Activated CD4-positive, alpha-beta memory T cell treated with anti-CD3 and anti-CD28 coated beads, Interleukin-2, amount 10 ng/mL, durations not matched to agents 7 days and 5 days (primary cell): ENCODE results near the gene YJEFN3. TPM values are rescaled to one million over a fixed set of nuclear protein-coding genes. Genes with fewer than 3 reads are reported as not detected.
A peak's percentile ranks its signal among the peaks of the same experiment; 100 is the strongest.

Experiments used
- CTCF ChIA-PET: fragments of 350-600 bp; sonication (Branson Sonifier 250); formaldehyde crosslinking; loops from one replicate; lab custom pipeline; 2021; ENCODE audit warnings: antibody characterized with exemption, inconsistent platforms; lab: Charles Lee
- POLR2A ChIA-PET: fragments of 350-600 bp; sonication (Branson Sonifier 250); formaldehyde crosslinking; loops from one replicate; lab custom pipeline; 2021; ENCODE audit warnings: antibody characterized with exemption; lab: Charles Lee
- DNase-seq: peaks from one replicate; pipeline ENCODE4 v3.0.0-alpha.2; 2020
- H3K27ac Mint-ChIP-seq: one replicate; pipeline ENCODE4 v1.8.0; 2021; ENCODE audit warnings: mild to moderate bottlenecking, mixed read lengths
- H3K27me3 Mint-ChIP-seq: one replicate; pipeline ENCODE4 v1.8.0; 2021; ENCODE audit warnings: mixed read lengths
- H3K36me3 Mint-ChIP-seq: one replicate; pipeline ENCODE4 v1.8.0; 2021; ENCODE audit warnings: low read depth, mixed read lengths
- H3K4me1 Mint-ChIP-seq: one replicate; pipeline ENCODE4 v1.8.0; 2021; ENCODE audit warnings: mixed read lengths
- H3K4me3 Mint-ChIP-seq: one replicate; pipeline ENCODE4 v1.8.0; 2021; ENCODE audit warnings: mild to moderate bottlenecking, mixed read lengths
- H3K9me3 Mint-ChIP-seq: one replicate; pipeline ENCODE4 v1.8.0; 2021; ENCODE audit warnings: mixed read lengths
- total RNA-seq, 2 experiments: library from RNA; stranded (reverse); gene quantifications; one replicate each; pipeline ENCODE4 v1.2.3, GENCODE V29; 2021

The YJEFN3 gene
- total RNA-seq, 2 experiments from 2014 or later: 8.2 to 8.7 TPM

DNA sequence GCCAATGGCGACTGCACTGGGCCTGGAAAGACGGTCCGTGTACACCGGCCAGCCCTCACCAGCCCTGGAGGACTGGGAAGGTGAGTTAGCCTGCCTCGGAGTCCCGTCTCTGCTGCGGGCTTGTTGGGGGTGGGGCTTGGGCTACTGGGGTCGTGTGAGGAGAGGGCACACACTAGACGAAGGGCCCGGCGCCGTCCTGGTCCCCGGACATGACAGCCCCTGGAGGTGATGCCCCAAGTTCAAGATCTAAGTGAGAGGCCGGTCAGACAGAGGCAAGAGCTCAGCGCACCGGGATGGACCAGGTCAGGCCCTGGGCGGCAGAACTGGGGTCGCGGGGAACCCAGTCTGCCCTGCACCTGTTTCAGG, 11.0 kb downstream of the YJEFN3 start:
- H3K27ac Mint-ChIP-seq: no peak overlapping the region
- DNase-seq: no peak
- peaks cover 22% of the 10 kb centered on the region for H3K27me3 Mint-ChIP-seq
- no peaks in the 10 kb centered on the region for H3K9me3 Mint-ChIP-seq
- H3K36me3 Mint-ChIP-seq: no peaks in the 10 kb centered on the region
- POLR2A ChIA-PET: interaction anchor here (1.4 kb wide), 1 partner anchor 9 kb away, joined by 3 read pairs; no protein-coding TSS in a partner anchor
- H3K4me1 Mint-ChIP-seq: peaks cover 27% of the 10 kb centered on the region
- H3K4me3 Mint-ChIP-seq: no peak overlapping the region
- CTCF ChIA-PET: interaction anchor here (1.2 kb wide), 1 partner anchor 14 kb away, joined by 8 read pairs; no protein-coding TSS in a partner anchor

DNA sequence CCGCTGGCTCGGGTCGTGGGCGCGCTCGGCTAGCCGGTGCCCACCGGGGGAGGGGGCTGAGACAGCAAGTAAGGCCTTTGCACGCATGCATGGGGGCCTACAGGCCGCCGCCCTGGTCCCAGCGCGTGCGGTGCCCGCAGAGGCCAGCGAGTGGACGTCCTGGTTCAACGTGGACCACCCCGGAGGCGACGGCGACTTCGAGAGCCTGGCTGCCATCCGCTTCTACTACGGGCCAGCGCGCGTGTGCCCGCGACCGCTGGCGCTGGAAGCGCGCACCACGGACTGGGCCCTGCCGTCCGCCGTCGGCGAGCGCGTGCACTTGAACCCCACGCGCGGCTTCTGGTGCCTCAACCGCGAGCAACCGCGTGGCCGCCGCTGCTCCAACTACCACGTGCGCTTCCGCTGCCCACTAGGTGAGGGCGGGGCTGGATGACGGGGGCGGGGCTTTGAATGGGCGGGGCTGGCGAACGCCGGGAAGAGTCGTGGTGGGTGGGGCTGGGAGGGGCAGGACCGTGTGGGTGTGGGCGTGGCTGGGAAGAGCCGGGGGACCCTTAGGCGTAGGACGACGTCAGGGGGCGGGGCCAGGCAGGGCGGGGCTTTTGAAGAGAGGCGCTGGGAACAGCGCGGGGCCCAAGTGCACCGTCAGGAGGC, 11.5 kb downstream of the YJEFN3 start:
- Mint-ChIP-seq H3K4me1 (peaks cover 27% of the 10 kb centered on the region), H3K4me3 (peak overlapping the region; percentile 43), H3K27ac (no peak overlapping the region), H3K27me3 (peaks cover 22% of the 10 kb centered on the region), H3K36me3 (no peaks in the 10 kb centered on the region), H3K9me3 (no peaks in the 10 kb centered on the region)
- peak; percentile 73 for DNase-seq
- CTCF ChIA-PET: no interaction called here
- POLR2A ChIA-PET: interaction anchor here (1.3 kb wide), 1 partner anchor 281 kb away, joined by 3 read pairs; the partner anchor contains the start of gene ZNF506

DNA sequence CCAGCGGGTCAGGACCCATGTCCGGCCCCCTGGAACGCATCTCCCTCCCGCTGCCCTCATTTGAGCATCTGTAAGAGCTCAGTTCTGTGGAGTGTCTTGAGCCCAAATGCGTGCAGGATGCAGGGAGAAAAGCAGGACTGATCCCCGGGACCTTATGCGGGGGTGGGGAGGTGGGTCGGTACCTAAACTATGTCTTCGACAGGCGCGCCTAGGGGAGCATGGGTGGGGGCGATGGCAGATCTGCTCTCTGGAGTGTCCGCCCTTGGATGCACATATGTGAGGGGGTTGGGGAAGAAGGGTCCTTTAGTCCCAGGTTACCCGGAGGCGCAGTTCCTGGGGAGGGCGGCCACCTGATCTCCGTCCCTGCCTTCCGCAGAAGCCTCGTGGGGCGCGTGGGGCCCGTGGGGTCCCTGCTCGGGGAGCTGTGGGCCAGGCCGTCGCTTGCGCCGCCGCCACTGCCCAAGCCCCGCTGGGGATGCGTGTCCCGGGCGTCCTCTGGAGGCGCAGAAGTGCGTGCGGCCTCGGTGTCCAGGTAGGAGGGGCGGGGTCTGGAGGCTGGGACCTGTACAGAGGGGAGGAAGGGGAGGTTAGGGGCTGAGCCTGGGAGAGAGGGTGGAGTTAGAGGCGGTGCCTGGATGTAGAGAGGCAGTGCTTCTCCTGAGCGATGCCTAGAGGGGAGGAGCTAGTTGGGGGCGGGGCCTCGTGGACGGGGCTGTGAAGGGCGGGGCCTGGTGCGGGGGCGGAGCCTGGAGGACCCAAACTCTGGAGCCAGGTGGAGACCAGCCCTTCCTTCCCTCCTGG, 12.2 kb downstream of the YJEFN3 start:
- peaks cover 22% of the 10 kb centered on the region for H3K27me3 Mint-ChIP-seq
- ChIA-PET CTCF (interaction anchor here (1.0 kb wide), 2 partner anchors 8 to 103 kb away, joined by 3 to 5 read pairs; partner anchors contain the start of gene GMIP), POLR2A (interaction anchor here (1.3 kb wide), 1 partner anchor 280 kb away, joined by 3 read pairs; the partner anchor contains the start of gene ZNF506)
- peak overlapping the region; percentile 43 for H3K4me3 Mint-ChIP-seq
- DNase-seq: peak; percentile 78
- no peaks in the 10 kb centered on the region for H3K9me3 Mint-ChIP-seq
- H3K4me1 Mint-ChIP-seq: peaks cover 27% of the 10 kb centered on the region
- H3K27ac Mint-ChIP-seq: no peak overlapping the region
- no peaks in the 10 kb centered on the region for H3K36me3 Mint-ChIP-seq

DNA sequence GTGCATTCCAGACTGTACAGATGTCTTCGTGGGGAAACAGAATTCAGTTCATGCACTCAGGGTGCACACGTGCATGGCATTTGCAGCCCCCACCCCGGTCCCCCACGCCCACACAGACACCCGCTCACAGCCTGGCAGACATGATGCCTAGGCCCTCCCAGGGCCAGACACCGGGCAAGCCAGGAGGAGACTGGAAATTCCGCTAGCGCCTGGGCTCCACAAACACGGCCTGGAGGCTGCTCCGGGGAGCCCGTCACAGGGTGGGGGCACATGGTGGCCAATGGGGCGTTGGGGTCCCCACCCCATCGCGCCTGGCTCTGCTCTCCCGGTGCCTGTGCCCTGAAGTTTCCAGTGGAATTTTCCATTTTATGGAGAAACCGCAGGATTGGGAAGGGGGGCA, 12.9 kb downstream of the YJEFN3 start:
- Mint-ChIP-seq H3K4me3 (no peak overlapping the region), H3K4me1 (peaks cover 27% of the 10 kb centered on the region), H3K36me3 (no peaks in the 10 kb centered on the region), H3K9me3 (no peaks in the 10 kb centered on the region), H3K27ac (no peak overlapping the region), H3K27me3 (peaks cover 22% of the 10 kb centered on the region)
- CTCF ChIA-PET: interaction anchor here (1.0 kb wide), 2 partner anchors 9 to 102 kb away, joined by 3 to 5 read pairs; partner anchors contain the start of gene GMIP
- no peak for DNase-seq
- POLR2A ChIA-PET: interaction anchor here (1.3 kb wide), 1 partner anchor 280 kb away, joined by 3 read pairs; the partner anchor contains the start of gene ZNF506

DNA sequence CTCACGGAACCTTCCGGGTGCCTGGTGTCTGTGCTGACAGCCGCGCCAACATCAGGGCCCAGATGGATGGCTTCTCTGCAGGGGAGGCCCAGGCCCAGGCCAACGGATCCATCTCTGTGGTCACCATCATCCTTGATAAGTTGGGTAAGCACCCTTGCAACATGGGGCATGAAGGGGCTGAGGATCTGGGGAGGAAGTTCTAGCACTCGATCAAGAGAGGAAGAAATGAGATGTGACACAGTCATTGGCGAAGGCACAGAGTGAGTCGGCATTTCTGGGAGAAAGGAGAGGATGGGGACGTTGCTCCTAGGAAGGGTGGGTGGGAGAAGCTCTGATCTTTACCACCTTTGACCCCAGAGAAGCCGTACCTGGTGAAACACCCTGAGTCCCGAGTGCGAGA, 13.8 kb downstream of the YJEFN3 start:
- no peaks in the 10 kb centered on the region for H3K9me3 Mint-ChIP-seq
- POLR2A ChIA-PET: no interaction called here
- H3K4me1 Mint-ChIP-seq: peaks cover 25% of the 10 kb centered on the region
- no peak overlapping the region for H3K4me3 Mint-ChIP-seq
- peaks cover 18% of the 10 kb centered on the region for H3K27me3 Mint-ChIP-seq
- H3K27ac Mint-ChIP-seq: no peak overlapping the region
- no peaks in the 10 kb centered on the region for H3K36me3 Mint-ChIP-seq
- CTCF ChIA-PET: interaction anchor here (1.7 kb wide), 1 partner anchor 12 kb away, joined by 5 read pairs; no protein-coding TSS in a partner anchor
- DNase-seq: no peak

DNA sequence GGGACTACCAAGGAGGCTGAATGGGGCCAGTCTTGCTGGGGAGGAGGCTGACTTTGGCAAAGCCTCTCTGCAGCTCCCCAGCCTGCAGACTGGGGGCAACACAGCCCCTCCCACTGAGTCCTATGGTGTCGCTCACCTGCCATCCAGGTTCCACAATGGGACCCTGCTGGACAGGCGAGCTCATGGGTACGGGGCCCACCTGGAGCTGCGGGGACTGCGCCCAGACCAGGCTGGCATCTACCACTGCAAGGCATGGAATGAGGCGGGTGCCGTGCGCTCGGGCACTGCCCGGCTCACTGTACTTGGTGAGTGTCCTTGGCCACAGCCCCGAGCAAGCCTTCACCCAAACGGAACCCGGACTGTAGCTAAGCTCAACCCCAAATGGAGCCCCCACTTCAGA, 14.4 kb downstream of the YJEFN3 start:
- no peak overlapping the region for H3K27ac Mint-ChIP-seq
- H3K9me3 Mint-ChIP-seq: no peaks in the 10 kb centered on the region
- DNase-seq: no peak
- H3K36me3 Mint-ChIP-seq: no peaks in the 10 kb centered on the region
- no peak overlapping the region for H3K4me3 Mint-ChIP-seq
- peaks cover 20% of the 10 kb centered on the region for H3K4me1 Mint-ChIP-seq
- H3K27me3 Mint-ChIP-seq: peaks cover 14% of the 10 kb centered on the region
- CTCF ChIA-PET: interaction anchor here (1.7 kb wide), 1 partner anchor 11 kb away, joined by 5 read pairs; no protein-coding TSS in a partner anchor
- POLR2A ChIA-PET: no interaction called here

DNA sequence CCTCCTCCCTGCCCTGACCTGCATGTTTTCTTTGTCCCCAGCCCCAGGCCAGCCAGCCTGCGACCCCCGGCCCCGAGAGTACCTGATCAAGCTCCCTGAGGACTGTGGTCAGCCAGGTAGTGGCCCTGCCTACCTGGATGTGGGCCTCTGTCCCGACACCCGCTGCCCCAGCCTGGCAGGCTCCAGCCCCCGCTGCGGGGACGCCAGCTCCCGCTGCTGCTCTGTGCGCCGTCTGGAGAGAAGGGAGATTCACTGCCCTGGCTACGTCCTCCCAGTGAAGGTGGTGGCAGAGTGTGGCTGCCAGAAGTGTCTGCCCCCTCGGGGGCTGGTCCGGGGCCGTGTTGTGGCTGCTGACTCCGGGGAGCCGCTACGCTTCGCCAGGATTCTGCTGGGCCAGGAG, 14.9 kb downstream of the YJEFN3 start:
- peaks cover 17% of the 10 kb centered on the region for H3K4me1 Mint-ChIP-seq
- POLR2A ChIA-PET: no interaction called here
- CTCF ChIA-PET: interaction anchor here (1.7 kb wide), 1 partner anchor 10 kb away, joined by 5 read pairs; no protein-coding TSS in a partner anchor
- H3K9me3 Mint-ChIP-seq: no peaks in the 10 kb centered on the region
- no peak for DNase-seq
- no peaks in the 10 kb centered on the region for H3K36me3 Mint-ChIP-seq
- H3K4me3 Mint-ChIP-seq: no peak overlapping the region
- no peak overlapping the region for H3K27ac Mint-ChIP-seq
- peaks cover 11% of the 10 kb centered on the region for H3K27me3 Mint-ChIP-seq

DNA sequence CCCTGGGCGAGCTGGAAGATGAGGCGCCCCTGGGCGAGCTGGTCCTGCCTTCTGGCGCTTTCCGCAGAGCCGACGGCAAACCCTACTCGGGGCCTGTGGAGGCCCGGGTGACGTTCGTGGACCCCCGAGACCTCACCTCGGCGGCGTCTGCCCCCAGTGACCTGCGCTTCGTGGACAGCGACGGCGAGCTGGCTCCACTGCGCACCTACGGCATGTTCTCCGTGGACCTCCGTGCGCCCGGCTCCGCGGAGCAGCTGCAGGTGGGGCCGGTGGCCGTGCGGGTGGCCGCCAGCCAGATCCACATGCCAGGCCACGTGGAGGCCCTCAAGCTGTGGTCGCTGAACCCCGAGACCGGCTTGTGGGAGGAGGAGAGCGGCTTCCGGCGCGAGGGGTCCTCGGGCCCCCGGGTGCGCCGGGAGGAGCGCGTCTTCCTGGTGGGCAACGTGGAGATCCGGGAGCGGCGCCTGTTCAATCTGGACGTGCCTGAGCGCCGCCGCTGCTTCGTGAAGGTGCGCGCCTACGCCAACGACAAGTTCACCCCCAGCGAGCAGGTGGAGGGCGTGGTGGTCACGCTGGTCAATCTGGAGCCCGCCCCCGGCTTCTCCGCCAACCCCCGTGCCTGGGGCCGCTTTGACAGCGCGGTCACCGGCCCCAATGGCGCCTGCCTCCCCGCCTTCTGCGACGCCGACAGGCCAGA, 15.7 kb downstream of the YJEFN3 start:
- Mint-ChIP-seq H3K27me3 (peaks cover 7% of the 10 kb centered on the region), H3K4me1 (peaks cover 13% of the 10 kb centered on the region)

DNA sequence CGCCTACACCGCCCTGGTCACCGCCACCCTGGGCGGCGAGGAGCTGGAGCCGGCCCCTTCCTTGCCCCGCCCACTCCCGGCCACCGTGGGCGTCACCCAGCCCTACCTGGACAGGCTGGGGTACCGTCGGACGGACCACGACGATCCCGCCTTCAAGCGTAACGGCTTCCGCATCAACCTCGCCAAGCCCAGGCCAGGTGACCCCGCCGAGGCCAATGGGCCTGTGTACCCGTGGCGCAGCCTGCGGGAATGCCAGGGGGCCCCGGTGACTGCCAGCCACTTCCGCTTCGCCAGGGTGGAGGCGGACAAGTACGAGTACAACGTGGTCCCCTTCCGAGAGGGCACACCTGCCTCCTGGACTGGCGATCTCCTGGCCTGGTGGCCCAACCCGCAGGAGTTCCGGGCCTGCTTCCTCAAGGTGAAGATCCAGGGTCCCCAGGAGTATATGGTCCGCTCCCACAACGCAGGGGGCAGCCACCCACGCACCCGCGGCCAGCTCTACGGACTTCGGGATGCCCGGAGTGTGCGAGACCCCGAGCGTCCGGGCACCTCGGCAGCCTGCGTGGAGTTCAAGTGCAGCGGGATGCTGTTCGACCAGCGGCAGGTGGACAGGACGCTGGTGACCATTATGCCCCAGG, 16.4 kb downstream of the YJEFN3 start:
- no peaks in the 10 kb centered on the region for H3K9me3 Mint-ChIP-seq
- peaks cover 7% of the 10 kb centered on the region for H3K27me3 Mint-ChIP-seq
- ChIA-PET CTCF (no interaction called here), POLR2A (no interaction called here)
- no peak overlapping the region for H3K4me3 Mint-ChIP-seq
- H3K4me1 Mint-ChIP-seq: peaks cover 13% of the 10 kb centered on the region
- no peak overlapping the region for H3K27ac Mint-ChIP-seq
- no peaks in the 10 kb centered on the region for H3K36me3 Mint-ChIP-seq
- DNase-seq: no peak

More for the DNA sequence above, 15.7 kb downstream of the YJEFN3 start:
- H3K9me3 Mint-ChIP-seq: no peaks in the 10 kb centered on the region
- no peak overlapping the region for H3K4me3 Mint-ChIP-seq
- no peaks in the 10 kb centered on the region for H3K36me3 Mint-ChIP-seq
- no peak for DNase-seq
- no peak overlapping the region for H3K27ac Mint-ChIP-seq
- POLR2A ChIA-PET: no interaction called here
- CTCF ChIA-PET: interaction anchor here (1.7 kb wide), 1 partner anchor 10 kb away, joined by 5 read pairs; no protein-coding TSS in a partner anchor

DNA sequence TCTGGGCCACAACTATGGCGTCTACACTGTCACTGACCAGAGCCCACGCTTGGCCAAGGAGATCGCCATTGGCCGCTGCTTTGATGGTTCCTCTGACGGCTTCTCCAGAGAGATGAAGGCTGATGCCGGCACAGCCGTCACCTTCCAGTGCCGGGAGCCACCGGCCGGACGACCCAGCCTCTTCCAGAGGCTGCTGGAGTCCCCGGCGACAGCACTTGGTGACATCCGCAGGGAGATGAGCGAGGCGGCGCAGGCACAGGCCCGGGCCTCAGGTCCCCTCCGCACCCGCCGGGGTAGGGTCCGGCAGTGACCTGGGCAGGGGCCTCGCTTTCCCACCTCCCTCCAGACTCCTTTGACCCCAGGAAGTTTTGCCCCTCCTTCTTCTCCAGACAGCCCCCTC, 17.0 kb downstream of the YJEFN3 start:
- no peak for DNase-seq
- ChIA-PET POLR2A (no interaction called here), CTCF (no interaction called here)
- Mint-ChIP-seq H3K27me3 (peaks cover 4% of the 10 kb centered on the region), H3K4me3 (no peak overlapping the region), H3K36me3 (no peaks in the 10 kb centered on the region), H3K9me3 (no peaks in the 10 kb centered on the region), H3K27ac (no peak overlapping the region), H3K4me1 (peaks cover 10% of the 10 kb centered on the region)

DNA sequence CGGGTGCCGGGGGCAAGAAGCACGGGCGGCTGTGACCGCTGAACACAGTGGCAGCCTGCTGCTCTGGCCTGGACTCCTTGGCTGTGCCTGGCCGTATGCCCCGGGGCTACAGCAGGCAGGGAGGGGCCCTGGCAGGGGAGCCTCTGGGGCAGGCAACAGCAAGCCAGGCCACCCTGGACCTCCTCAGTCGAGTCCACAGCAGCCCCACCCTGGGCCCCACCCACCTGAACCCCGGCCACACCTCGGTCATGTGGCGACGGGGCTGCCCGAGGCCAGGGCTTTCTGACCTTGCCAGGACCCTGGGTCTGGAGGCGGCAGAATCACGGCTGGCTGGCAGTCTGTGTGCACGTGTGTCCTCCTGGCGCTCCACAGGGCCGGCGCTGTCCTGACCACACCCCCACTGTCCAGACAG, 18.0 kb downstream of the YJEFN3 start:
- ChIA-PET CTCF (interaction anchor here (0.6 kb wide), 1 partner anchor 9 kb away, joined by 3 read pairs; no protein-coding TSS in a partner anchor), POLR2A (interaction anchor here (0.9 kb wide), 1 partner anchor 14 kb away, joined by 3 read pairs; no protein-coding TSS in a partner anchor)
- Mint-ChIP-seq H3K27me3 (peaks cover 3% of the 10 kb centered on the region), H3K27ac (no peak overlapping the region), H3K9me3 (no peaks in the 10 kb centered on the region), H3K36me3 (no peaks in the 10 kb centered on the region), H3K4me1 (peaks cover 5% of the 10 kb centered on the region), H3K4me3 (no peak overlapping the region)
- DNase-seq: no peak
